DND-41 (cell line): ENCODE measurements around the gene TTLL11.

Source experiments
- ATAC-seq: fragments of 200-7000 bp; cut with Tn5 transposase; 3 replicates; pipeline ENCODE4 v1.9.1; 2021; ENCODE audit warnings: low read depth; ENCODE audit not compliant: insufficient read depth
- DNase-seq: peaks from one replicate; pipeline ENCODE4 v3.0.0-alpha.2; 2020
- H2AFZ ChIP-seq: 2 replicates; pipeline ENCODE4 v1.6.0; 2012; ENCODE audit warnings: low read depth, low read length
- H3K27ac ChIP-seq: 2 replicates; pipeline ENCODE4 v1.5.1; 2012; ENCODE audit warnings: low read length, inconsistent platforms
- H3K27me3 ChIP-seq: fragments of 200-600 bp; sonication (generic); 2 replicates; pipeline ENCODE4 v1.6.0; 2012; ENCODE audit warnings: low read length, mild to moderate bottlenecking, inconsistent platforms; ENCODE audit not compliant: insufficient read depth, poor library complexity
- H3K36me3 ChIP-seq: 2 replicates; pipeline ENCODE4 v1.5.1; 2012; ENCODE audit warnings: low read length, inconsistent platforms; ENCODE audit not compliant: insufficient read depth
- H3K4me1 ChIP-seq: 2 replicates; pipeline ENCODE4 v1.5.1; 2012; ENCODE audit warnings: mild to moderate bottlenecking, low read length; ENCODE audit not compliant: insufficient read depth
- H3K4me2 ChIP-seq: 2 replicates; pipeline ENCODE4 v1.6.0; 2012; ENCODE audit warnings: mild to moderate bottlenecking, moderate library complexity, low read length, inconsistent platforms; ENCODE audit not compliant: insufficient read depth
- H3K4me3 ChIP-seq, 2 experiments: fragments of 200-600 bp in 1 of 2; shearing (Covaris generic) in 1 of 2; 2 replicates each; pipeline ENCODE4 v1.5.1; 2012 to 2016; ENCODE audit warnings: inconsistent platforms in 2 of 2, low read length in 2 of 2, mild to moderate bottlenecking in 2 of 2, low read depth in 1 of 2, moderate library complexity in 1 of 2
- H3K79me2 ChIP-seq: 2 replicates; pipeline ENCODE4 v1.6.0; 2012; ENCODE audit warnings: low read length, inconsistent platforms; ENCODE audit not compliant: insufficient read depth
- H3K9ac ChIP-seq: 2 replicates; pipeline ENCODE4 v1.6.0; 2012; ENCODE audit warnings: low read depth, mild to moderate bottlenecking, inconsistent platforms, low read length, moderate library complexity
- H3K9me3 ChIP-seq: 2 replicates; pipeline ENCODE4 v1.5.1; 2012; ENCODE audit warnings: low read length, moderate library complexity, mild to moderate bottlenecking, inconsistent platforms; ENCODE audit not compliant: insufficient read depth, severe bottlenecking
- H4K20me1 ChIP-seq: 2 replicates; pipeline ENCODE4 v1.6.0; 2012; ENCODE audit warnings: low read length; ENCODE audit not compliant: insufficient read depth
- CTCF ChIP-seq: IDR thresholded peaks from 2 replicates; pipeline ENCODE4 v1.5.1; 2012; ENCODE audit warnings: borderline replicate concordance, low read length, moderate library complexity, mild to moderate bottlenecking; ENCODE audit not compliant: poor library complexity, severe bottlenecking; ENCODE audit errors: extremely low read depth
- EZH2 ChIP-seq: IDR thresholded peaks from 3 replicates; pipeline ENCODE4 v1.6.1; 2012; ENCODE audit warnings: borderline replicate concordance, low read depth, mild to moderate bottlenecking, moderate library complexity, low read length, inconsistent platforms; ENCODE audit not compliant: severe bottlenecking

The TTLL11 gene

GRCh38 chr9:121783521-121784507 is 309.3 kb downstream of the TTLL11 start:
- Histone ChIP-seq H3K4me3 (no peak overlapping the region), H3K9me3 (no peaks in the 10 kb centered on the region), H3K27ac (no peak overlapping the region; the same call in 1 of the 2 replicates), H3K9ac (no peak overlapping the region), H3K36me3 (no peaks in the 10 kb centered on the region), H3K4me1 (peaks cover 7% of the 10 kb centered on the region; the same call in 1 of the 2 replicates), H3K27me3 (peaks cover 4% of the 10 kb centered on the region), H4K20me1 (no peaks in the 10 kb centered on the region; the same call in 1 of the 2 replicates), H2AFZ (no peak overlapping the region), H3K4me2 (no peak overlapping the region), H3K79me2 (no peaks in the 10 kb centered on the region)
- ATAC-seq (peak; percentile 64; the same call in 2 of the 3 replicates), DNase-seq (peak; percentile 31)
- no peak for TF ChIP-seq EZH2
- TF ChIP-seq CTCF, result no peak

- Histone ChIP-seq H3K4me3 (no peak overlapping the region), H4K20me1 (no peaks in the 10 kb centered on the region; the same call in 1 of the 2 replicates), H3K36me3 (no peaks in the 10 kb centered on the region), H2AFZ (no peak overlapping the region), H3K9me3 (no peaks in the 10 kb centered on the region), H3K4me1 (peaks cover 7% of the 10 kb centered on the region; the same call in 1 of the 2 replicates), H3K27ac (no peak overlapping the region), H3K4me2 (no peak overlapping the region), H3K27me3 (peaks cover 4% of the 10 kb centered on the region), H3K9ac (no peak overlapping the region), H3K79me2 (no peaks in the 10 kb centered on the region)
- ATAC-seq (no peak), DNase-seq (no peak)
- TF ChIP-seq CTCF (no peak), EZH2 (no peak)
Measured at GRCh38 chr9:121783111-121783510, 310.0 kb downstream of the TTLL11 start.

- DNase-seq (no peak), ATAC-seq (no peak)
- Histone ChIP-seq H3K36me3 (no peaks in the 10 kb centered on the region), H3K79me2 (no peaks in the 10 kb centered on the region), H3K4me2 (no peak overlapping the region), H3K27me3 (peaks cover 4% of the 10 kb centered on the region), H3K27ac (no peak overlapping the region), H3K9me3 (no peaks in the 10 kb centered on the region), H3K9ac (no peak overlapping the region), H2AFZ (no peak overlapping the region), H4K20me1 (no peaks in the 10 kb centered on the region; the same call in 1 of the 2 replicates), H3K4me3 (no peak overlapping the region), H3K4me1 (peaks cover 7% of the 10 kb centered on the region; the same call in 1 of the 2 replicates)
- TF ChIP-seq EZH2 (no peak), CTCF (no peak)
Measured at GRCh38 chr9:121782514-121783110, 310.5 kb downstream of the TTLL11 start.
